GM10266 (cell line): ENCODE data around the gene WIPF1.

Experiments
- DNase-seq: peaks from one replicate; pipeline ENCODE4 v3.0.0; 2012; ENCODE audit errors: extremely low spot score
- CTCF ChIP-seq: IDR thresholded peaks from 2 replicates; pipeline ENCODE4 v1.5.1; 2012; ENCODE audit warnings: mild to moderate bottlenecking, low read depth; ENCODE audit not compliant: control insufficient read depth, insufficient read depth; ENCODE audit errors: missing control alignments

The WIPF1 gene

GRCh38 chr2:174607584-174607983 is 10.0 kb upstream of the WIPF1 start:
- no peak for DNase-seq
- TF ChIP-seq CTCF: no peak

- DNase-seq: no peak
- TF ChIP-seq CTCF: no peak
These were observed 8.7 kb upstream of the WIPF1 start for GRCh38 chr2:174606336-174606735.

GRCh38 chr2:174605687-174606086 is 8.1 kb upstream of the WIPF1 start:
- DNase-seq: no peak
- TF ChIP-seq CTCF: peak; percentile 44

GRCh38 chr2:174603280-174603679 is 5.7 kb upstream of the WIPF1 start:
- DNase-seq: peak; percentile 30
- TF ChIP-seq CTCF: peak; percentile 75

- no peak for TF ChIP-seq CTCF
- no peak for DNase-seq
These were observed 5.1 kb upstream of the WIPF1 start for GRCh38 chr2:174602745-174603144.

GRCh38 chr2:174600349-174600748 is 2.7 kb upstream of the WIPF1 start:
- TF ChIP-seq CTCF: no peak
- DNase-seq: no peak

GRCh38 chr2:174599310-174599921 is 1.8 kb upstream of the WIPF1 start:
- TF ChIP-seq CTCF: no peak
- DNase-seq: no peak
